ENCODE measurements around the gene INTS14. TPM values are rescaled to one million over a fixed set of nuclear protein-coding genes. Genes with fewer than 3 reads are reported as not detected.

Gene INTS14
- total RNA-seq, 1 donor from 2014 or later = 24.4 TPM

GRCh38 chr15:65634356-65634755 is 23.4 kb upstream of the INTS14 start:
- Mint-ChIP-seq H3K36me3 (ENCODE audit: low read depth, unreplicated experiment) (no peaks in the 10 kb centered on the region), H3K27me3 (ENCODE audit: low read depth, unreplicated experiment) (peaks cover 3% of the 10 kb centered on the region), H3K27ac (ENCODE audit: unreplicated experiment) (no peak overlapping the region), H3K4me1 (ENCODE audit: low read depth, unreplicated experiment) (peaks cover 5% of the 10 kb centered on the region), H3K9me3 (ENCODE audit: unreplicated experiment) (peaks cover 1% of the 10 kb centered on the region), H3K4me3 (ENCODE audit: unreplicated experiment) (no peak overlapping the region)
- Histone ChIP-seq H3K36me3 (ENCODE audit: insufficient read depth, low read length) (no peaks in the 10 kb centered on the region), H4K20me1 (ENCODE audit: insufficient read depth, low read length) (no peaks in the 10 kb centered on the region), H3K27me3 (ENCODE audit: insufficient read depth, low read length) (no peaks in the 10 kb centered on the region), H3K4me3 (ENCODE audit: insufficient read depth, low read depth, low read length) (no peak overlapping the region), H3K27ac (ENCODE audit: low read depth, low read length) (no peak overlapping the region), H3K79me2 (ENCODE audit: insufficient read depth, low read length) (no peaks in the 10 kb centered on the region), H3K9ac (ENCODE audit: low read length) (no peak overlapping the region), H2AFZ (ENCODE audit: low read depth, low read length) (no peak overlapping the region), H3K4me2 (ENCODE audit: low read length) (no peak overlapping the region), H3K9me3 (ENCODE audit: insufficient read depth, low read depth, low read length) (no peaks in the 10 kb centered on the region), H3K4me1 (ENCODE audit: insufficient read depth, low read length) (no peaks in the 10 kb centered on the region)
- DNase-seq (ENCODE audit: low read depth) (no peak), FAIRE-seq (no peak)
- TF ChIP-seq EZH2 (IDR thresholded peaks at IDR 0.05; ENCODE audit: insufficient read depth, low read length) = no peak
- no peak for TF ChIP-seq CTCF (IDR thresholded peaks at IDR 0.05; ENCODE audit: insufficient read depth, low read depth, low read length)

GRCh38 chr15:65633752-65634151 is 22.8 kb upstream of the INTS14 start:
- H4K20me1 ChIP-seq (ENCODE audit: insufficient read depth, low read length) = no peaks in the 10 kb centered on the region
- H3K27ac ChIP-seq (ENCODE audit: low read depth, low read length) = no peak overlapping the region
- no peaks in the 10 kb centered on the region for H3K27me3 ChIP-seq (ENCODE audit: insufficient read depth, low read length)
- no peak overlapping the region for H3K4me3 ChIP-seq (ENCODE audit: insufficient read depth, low read depth, low read length)
- no peak for FAIRE-seq
- no peak for TF ChIP-seq CTCF (IDR thresholded peaks at IDR 0.05; ENCODE audit: insufficient read depth, low read depth, low read length)
- no peak for TF ChIP-seq EZH2 (IDR thresholded peaks at IDR 0.05; ENCODE audit: insufficient read depth, low read length)
- H3K4me2 ChIP-seq (ENCODE audit: low read length) = no peak overlapping the region
- Mint-ChIP-seq H3K4me3 (ENCODE audit: unreplicated experiment) (no peak overlapping the region), H3K27ac (ENCODE audit: unreplicated experiment) (no peak overlapping the region), H3K9me3 (ENCODE audit: unreplicated experiment) (peaks cover 1% of the 10 kb centered on the region), H3K27me3 (ENCODE audit: low read depth, unreplicated experiment) (peaks cover 3% of the 10 kb centered on the region), H3K4me1 (ENCODE audit: low read depth, unreplicated experiment) (peaks cover 3% of the 10 kb centered on the region), H3K36me3 (ENCODE audit: low read depth, unreplicated experiment) (no peaks in the 10 kb centered on the region)
- H3K36me3 ChIP-seq (ENCODE audit: insufficient read depth, low read length) = no peaks in the 10 kb centered on the region
- H3K9ac ChIP-seq (ENCODE audit: low read length) = no peak overlapping the region
- no peak overlapping the region for H2AFZ ChIP-seq (ENCODE audit: low read depth, low read length)
- DNase-seq (ENCODE audit: low read depth) = no peak
- no peaks in the 10 kb centered on the region for H3K9me3 ChIP-seq (ENCODE audit: insufficient read depth, low read depth, low read length)
- H3K4me1 ChIP-seq (ENCODE audit: insufficient read depth, low read length) = no peaks in the 10 kb centered on the region
- H3K79me2 ChIP-seq (ENCODE audit: insufficient read depth, low read length) = no peaks in the 10 kb centered on the region

- no peak overlapping the region for H3K4me3 Mint-ChIP-seq (ENCODE audit: unreplicated experiment)
- no peak for FAIRE-seq
- TF ChIP-seq CTCF (IDR thresholded peaks at IDR 0.05; ENCODE audit: insufficient read depth, low read depth, low read length) = no peak
- no peak for TF ChIP-seq EZH2 (IDR thresholded peaks at IDR 0.05; ENCODE audit: insufficient read depth, low read length)
Measured at GRCh38 chr15:65632780-65633375, 21.9 kb upstream of the INTS14 start.

More at GRCh38 chr15:65632780-65633375, 21.9 kb upstream of the INTS14 start:
- no peaks in the 10 kb centered on the region for H4K20me1 ChIP-seq (ENCODE audit: insufficient read depth, low read length)
- no peaks in the 10 kb centered on the region for H3K9me3 ChIP-seq (ENCODE audit: insufficient read depth, low read depth, low read length)
- no peak overlapping the region for H3K9ac ChIP-seq (ENCODE audit: low read length)
- no peaks in the 10 kb centered on the region for H3K36me3 ChIP-seq (ENCODE audit: insufficient read depth, low read length)
- Mint-ChIP-seq H3K27ac (ENCODE audit: unreplicated experiment) (no peak overlapping the region), H3K36me3 (ENCODE audit: low read depth, unreplicated experiment) (no peaks in the 10 kb centered on the region), H3K27me3 (ENCODE audit: low read depth, unreplicated experiment) (peaks cover 3% of the 10 kb centered on the region), H3K4me1 (ENCODE audit: low read depth, unreplicated experiment) (peaks cover 3% of the 10 kb centered on the region), H3K9me3 (ENCODE audit: unreplicated experiment) (peaks cover 1% of the 10 kb centered on the region)
- H3K4me3 ChIP-seq (ENCODE audit: insufficient read depth, low read depth, low read length) = no peak overlapping the region
- H3K27me3 ChIP-seq (ENCODE audit: insufficient read depth, low read length) = no peaks in the 10 kb centered on the region
- H3K4me1 ChIP-seq (ENCODE audit: insufficient read depth, low read length) = no peaks in the 10 kb centered on the region
- no peaks in the 10 kb centered on the region for H3K79me2 ChIP-seq (ENCODE audit: insufficient read depth, low read length)
- no peak overlapping the region for H3K27ac ChIP-seq (ENCODE audit: low read depth, low read length)
- H2AFZ ChIP-seq (ENCODE audit: low read depth, low read length) = no peak overlapping the region
- H3K4me2 ChIP-seq (ENCODE audit: low read length) = no peak overlapping the region
- no peak for DNase-seq (ENCODE audit: low read depth)
